HG02588 (cell line): ENCODE data around the gene HSPB7.
"Not testable (repeated sequence)": the region's sequence is repeated elsewhere in the genome, so short reads cannot be mapped to it uniquely, and the experiment has no call there.

Experiments used
- ATAC-seq: cut with Tn5 transposase; IDR thresholded peaks from one replicate; pipeline ENCODE4 v1.9.1; 2021; ENCODE audit warnings: mild to moderate bottlenecking, moderate library complexity; ENCODE audit not compliant: unreplicated experiment

HSPB7 gene

DNA sequence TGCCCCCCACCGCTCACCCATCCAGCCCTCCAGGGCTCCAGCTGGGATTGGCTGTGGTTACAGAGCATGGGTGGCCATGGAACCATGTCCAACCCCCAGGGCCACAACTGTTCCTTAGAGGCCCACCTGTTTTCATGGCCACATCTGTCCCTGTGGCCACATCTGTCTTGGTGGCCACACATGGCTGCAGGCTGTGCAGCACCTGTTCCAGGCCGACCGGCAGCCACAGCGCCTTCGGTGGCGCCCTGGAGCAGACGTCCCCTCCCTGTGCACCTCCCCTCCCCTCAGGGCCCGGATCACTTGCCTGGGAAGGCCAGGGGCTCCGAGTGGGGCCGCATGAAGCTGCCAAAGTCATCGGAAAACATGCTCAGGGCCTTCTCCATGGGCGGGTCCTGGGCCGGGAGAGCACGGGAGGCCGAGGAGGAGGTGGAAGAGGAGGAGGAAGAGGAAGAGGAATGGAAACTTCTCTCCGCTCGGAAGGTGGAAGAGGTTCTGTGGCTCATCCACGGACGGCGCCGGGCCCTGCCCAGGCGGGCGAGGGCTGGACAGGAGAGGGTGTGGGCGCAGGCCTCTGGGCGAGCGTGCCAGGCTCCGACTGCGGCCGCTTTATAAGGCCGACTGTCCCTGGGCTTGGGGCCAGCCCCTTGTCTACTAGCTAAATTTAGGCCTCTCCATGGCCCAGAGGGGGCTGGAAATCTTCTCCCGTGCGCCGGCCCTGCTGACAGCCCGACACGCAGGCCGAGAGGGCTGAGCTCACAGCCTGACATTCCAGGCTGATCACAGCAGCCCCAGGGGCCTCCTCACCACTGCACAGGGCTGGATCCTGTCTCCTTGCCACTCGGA lies at the start of gene HSPB7:
TSS of gene HSPB7 (minus strand) at position 583 of the 843 bp plus-strand sequence. CDS start at position 503, 80 bp downstream.
- ATAC-seq, result no peak

DNA sequence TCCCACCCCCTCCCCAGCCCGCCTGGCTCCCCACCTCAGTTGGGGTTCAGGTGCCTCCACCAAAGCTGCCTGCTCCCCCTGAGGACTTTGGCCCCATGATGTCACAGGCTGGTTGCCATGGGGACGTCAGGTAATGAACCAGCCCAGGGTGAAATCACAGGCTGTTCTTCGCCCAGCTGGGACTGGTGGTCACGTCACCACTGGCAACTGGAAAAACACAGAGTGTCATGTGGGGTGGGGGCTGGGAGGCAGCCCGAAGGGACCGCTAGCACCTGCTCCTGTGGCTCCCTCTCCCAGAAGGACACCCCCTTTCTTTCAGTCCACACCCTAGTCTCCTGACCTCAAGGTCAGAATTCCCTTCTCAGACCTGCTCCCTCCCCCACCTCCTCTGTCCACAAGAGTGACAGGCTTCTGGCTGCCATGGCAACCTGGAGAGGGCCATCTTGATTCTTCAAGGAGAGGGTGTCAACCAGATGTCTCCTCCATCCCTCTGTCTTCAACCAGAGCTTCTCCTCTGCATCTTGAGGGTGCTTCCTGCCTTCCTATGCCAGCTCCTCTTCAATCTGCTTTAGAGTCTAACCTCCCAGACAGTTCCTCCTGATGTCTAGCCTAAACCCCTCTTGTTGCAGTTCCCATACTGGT lies 49.4 kb upstream of the HSPB7 start:
- ATAC-seq, result no peak

DNA sequence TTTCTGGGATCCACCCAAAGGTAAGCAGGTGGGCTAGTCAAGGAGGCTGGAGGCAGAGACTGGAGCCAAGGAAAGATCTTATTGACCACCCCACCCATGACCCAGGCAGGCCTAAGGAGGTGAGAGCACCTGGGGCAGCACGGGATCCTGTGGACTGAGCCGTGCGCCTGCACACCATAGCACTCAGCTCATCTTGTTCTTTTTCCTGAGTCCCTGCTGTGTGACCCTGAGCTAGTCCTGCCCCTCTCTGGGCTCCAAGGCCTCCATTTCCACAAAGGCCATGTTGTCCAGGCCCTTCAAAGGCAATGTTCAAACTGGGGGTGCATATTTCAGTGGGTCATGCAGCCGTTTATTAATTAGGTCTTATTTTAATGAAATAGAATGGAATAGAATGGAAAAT lies 48.4 kb upstream of the HSPB7 start:
- ATAC-seq, result no peak

DNA sequence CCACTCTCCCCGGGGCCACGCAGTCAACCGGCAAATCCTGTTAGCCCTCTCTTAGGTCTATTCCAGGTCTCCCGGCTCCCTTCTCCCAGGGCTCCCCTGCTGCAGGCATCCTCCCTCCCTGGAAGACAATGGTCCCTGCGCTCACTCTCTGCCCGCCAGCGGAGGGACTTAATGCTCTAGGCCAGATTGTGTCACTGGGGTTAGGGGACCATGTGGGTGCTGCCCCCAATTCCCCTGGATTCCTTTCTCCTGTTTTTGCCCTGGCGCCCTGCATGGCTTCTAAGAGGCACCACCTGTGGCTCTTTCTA lies 47.4 kb upstream of the HSPB7 start:
- ATAC-seq, result no peak

DNA sequence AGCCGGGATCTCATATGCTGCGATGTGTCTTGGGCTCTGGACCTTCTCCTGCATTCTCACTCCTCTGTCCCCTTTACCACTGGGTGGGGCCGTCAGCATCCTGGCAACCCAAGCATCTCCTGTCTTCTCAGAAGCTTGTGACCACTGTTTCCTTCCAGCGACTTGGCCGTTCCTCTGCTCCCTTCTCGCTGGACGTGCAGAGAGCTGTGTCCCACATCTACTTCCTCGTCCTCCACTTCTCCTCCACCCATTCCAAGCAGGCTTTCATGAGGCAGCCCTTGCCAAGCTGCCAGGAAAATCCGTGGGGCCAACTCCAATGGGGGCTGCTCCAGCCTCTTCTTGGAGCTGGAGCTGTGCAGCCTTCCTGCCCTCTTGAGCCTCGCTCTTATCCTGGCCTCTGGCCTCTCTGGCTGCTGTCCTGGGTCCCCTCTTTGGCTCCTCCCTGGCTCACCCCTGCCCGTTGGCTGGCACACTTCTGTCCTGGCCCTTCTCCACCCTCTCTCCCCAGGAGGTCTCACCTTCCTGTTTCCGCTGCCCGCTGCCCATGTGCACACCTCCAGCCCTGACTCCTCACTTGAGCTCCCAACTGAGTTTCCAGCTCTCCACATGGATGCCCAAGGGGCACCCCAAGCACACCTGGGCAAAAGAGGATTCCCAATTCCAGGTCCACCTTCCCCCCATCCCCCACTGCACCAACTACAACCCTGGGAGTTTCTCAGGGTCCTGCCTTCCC lies 46.9 kb upstream of the HSPB7 start:
- ATAC-seq, result no peak

DNA sequence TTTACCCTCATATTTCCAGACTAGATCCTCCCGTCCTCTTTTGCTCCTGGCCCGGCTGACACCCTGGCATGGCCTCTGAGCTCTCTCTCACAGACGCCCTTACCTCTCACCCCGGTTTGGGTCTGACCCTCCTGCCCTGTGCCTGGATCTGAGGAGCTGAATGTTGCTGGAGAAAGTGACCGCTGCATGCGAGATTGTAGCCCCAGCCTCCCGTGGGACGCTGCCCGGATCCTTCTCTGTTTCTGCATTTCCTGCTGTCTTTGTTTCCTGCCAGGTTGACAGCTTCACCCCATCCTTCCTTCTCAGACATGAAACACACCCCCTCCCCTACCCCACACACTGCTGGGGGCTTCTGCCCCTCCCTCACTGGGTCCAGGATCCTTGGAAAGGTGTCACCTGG lies 46.1 kb upstream of the HSPB7 start:
- no peak for ATAC-seq

DNA sequence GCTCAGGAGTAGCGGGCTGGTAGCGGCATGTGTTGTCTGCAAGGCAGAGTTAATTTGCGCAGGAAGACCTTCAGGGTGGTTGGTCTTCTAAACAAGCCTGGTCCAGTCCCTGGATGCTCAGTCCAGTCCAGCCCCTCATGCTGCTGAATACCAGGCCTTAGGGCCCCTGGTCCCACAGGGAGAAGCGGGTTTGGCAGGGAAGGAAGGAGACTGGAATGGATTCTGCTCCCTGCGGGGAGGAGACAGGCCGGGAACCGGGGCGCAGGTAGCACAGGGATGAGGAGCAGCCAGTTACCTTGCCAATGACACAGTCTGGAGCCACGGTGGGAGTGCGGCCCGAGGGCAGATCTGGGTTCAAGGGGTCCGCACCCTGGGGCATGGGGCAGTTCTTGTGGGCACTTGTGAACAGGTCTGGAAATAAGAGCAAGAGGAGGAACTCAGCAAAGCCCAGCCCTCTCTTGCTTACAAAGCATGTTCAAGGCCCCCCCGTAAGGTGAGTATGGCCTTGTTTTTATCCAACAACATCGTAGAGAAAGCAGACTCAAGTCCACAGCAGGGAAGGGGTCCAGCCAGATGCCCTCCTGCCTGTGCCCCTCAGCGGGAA lies 45.5 kb upstream of the HSPB7 start:
- ATAC-seq, result no peak

DNA sequence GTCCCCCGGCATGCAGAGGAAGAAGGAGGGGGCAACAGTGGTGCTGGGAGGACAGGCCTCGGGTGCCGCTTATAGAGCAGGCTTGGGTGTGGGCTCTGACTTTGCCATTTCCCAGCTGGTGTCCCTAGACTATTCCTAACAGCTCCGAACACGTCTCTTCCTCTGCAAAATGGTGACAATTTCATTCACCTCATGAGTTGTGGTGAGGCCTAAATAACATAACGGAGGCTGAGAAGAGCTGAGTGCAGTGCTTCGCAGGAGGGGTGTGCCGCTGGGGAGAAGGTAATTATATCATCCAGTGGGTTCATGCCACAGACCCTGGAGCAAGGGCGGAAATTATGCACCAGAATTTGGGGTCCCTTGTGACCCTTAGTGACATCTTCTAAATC lies 44.8 kb upstream of the HSPB7 start:
- not testable (repeated sequence) for ATAC-seq

DNA sequence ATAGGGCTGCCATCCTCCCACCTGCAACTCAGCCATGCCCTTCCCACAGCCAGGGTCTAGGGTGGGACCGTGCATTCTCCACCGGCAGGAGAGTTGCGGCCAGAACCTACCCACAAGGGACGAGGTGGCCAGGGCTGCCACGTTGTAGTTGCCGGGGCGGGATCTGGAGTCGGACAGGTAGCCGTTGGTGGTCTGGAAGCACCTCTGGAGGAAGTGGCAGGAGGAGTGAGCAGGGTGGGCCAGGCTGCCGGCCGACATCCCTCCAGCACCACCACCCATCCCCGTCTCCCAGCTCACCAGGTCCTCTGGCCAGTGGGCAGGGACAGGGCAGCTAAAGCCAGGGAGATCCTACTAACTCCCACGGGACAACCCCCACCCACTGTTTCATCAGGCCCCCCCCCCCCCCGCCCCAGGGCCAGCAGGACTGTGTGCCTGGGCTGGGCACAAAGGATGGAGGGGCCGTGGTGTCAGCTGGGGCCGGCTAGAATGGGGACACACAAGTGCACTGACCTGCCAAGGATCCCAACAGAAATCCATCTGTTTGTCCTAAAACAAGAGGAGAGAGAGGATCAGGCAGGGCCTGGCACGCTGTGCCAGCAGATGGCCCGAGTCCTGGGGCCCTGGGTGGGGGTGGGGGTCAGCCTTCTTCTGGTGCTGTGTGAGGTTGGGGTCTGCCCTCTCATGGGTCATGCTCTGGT lies 44.3 kb upstream of the HSPB7 start:
- ATAC-seq, result not testable (repeated sequence)

DNA sequence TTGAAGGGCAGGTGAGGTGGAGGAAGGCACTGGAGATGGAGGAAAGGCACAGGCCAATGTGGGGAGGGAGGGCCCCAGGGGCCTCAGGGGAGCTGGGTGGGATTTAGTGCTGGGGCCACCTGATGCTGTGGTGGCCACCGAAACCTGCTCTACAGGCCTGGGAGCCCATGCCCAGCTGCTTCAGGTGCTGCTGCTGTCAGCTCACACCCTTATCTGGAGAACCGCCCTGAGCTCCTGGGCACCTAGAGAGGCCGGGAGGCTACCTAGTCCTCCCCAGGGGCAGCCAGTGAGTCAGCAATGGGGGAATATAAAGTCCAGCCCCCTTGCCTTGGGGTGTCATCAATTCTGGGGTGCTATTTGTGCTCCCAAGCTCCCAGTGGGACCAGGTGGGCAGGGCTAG lies 43.4 kb upstream of the HSPB7 start:
- ATAC-seq, result no peak

DNA sequence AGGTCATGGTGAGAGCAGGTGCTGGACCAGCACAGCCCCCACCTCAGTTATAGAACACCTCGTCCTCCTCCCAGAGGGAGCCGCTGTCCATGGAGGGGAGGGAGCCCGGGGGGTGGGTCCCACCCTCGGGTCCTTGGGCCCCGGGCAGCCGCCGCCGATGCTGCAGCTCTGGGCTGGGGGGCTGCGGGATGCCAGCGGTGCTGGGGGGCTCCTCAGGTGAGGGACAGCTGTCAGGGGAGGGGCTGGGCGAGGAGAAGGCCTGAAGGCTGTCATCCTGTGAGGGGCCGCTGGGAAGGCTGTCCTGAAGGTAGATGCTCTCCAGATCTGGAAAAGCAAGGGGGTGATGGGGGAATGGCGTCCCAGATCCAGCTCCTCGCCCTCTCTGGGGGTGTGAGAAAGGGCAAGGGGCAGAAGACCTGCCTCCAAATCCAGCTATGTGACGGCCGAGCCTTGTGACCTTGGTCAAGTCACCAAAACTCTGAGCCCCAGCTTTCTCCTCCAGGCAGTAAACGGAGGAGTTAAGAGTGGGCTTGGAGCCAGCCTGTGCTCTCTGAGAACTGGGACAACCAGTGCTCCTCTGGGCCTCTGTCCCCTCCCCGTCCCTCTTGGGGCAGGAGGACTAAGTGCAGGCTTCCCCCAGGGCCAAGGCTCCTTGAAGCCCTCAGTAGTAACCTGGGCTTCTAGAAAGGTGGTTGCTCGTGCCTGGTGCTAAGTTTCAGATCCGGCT lies 40.7 kb upstream of the HSPB7 start:
- not testable (repeated sequence) for ATAC-seq

DNA sequence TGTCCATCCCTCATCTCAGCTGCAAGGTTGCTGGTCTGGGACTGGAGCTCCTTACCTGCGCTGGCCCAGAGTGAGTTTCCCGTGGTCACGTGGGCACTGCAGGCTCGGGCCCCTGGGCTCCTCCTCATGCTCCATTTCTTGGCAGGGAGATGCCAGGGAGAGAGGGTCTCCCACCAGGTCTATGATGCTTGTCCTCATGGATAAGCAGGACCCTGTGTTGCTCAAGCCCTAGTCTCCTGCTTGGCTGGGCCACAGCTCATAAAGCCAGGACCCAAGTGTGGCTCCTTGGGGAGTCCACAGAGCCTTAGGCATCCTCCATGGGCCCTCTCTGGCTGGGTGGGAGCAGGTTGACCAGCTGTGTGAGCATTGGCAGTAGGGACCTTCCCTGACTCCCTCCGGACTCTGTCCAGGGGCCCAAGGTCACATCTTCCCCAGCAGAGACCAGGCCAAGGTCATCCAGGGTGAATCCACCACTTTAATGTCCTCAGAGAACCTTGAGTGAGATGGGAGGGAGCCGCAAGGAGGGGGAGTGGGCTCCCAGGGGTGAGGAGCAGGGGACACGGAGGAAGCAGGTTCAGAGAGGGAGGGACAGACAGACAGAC lies 39.6 kb upstream of the HSPB7 start:
- not testable (repeated sequence) for ATAC-seq

DNA sequence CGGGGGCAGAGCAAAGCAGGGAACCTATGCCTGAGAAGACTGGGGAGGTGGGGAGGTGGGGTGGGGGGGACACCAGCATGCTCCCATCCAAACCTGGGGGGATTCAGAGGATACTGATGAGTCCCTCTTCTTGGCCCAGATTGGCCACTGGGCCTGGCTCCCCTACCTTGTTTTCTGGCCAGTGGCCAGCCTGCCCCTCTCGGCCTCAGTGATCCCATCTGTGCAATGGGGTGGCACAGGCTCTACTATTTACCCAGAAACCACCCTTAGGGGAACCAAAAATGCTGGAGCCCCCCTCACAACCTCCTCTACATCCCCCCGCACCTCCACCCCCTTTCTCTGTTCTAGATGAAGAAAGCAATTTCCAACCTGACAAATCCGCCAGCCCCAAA lies 38.7 kb upstream of the HSPB7 start:
- ATAC-seq, result not testable (repeated sequence)

DNA sequence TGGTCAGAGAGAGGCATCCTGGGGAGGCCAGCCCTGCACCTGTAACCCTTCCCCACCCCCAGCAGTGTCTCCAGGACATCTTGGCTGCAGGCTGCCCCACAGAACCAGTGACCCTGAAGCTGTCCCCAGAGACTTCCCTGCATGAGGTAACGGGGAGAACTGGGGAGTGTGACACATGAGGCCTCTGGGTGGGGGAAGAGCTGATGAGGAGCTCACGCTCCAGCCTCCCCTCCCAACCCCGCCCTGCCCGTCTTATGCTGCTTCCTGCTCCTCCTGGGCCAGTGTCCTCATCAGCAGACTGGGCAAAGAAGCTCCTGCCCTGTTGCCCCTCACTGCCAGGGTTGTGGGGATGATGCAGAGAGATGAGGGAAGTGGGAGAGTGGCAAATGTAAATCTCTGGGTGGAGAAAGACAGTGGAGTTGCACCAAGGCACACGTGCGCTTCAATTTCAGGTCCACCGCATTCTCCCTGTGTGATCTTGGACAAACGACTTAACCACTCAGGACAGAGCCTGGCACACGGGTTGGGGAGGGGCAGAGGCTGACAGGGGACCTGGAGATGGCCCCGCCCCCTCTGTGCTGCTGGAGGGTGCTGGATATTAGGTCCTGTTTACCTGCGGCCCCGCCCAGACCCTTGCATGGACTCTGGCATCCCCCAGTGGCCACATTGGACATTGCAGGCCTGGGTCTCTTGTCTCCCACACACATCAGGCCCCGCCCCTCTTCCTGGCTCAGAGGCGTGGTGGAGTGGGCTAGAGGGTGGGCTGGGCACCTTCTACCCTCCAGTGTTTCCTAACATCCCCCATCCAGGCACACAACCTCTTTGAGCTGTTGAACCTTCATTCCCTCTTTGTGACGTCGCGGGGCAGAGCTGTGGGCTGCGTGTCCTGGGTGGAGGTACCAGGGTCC lies 38.0 kb upstream of the HSPB7 start:
- ATAC-seq, result peak; percentile 45

DNA sequence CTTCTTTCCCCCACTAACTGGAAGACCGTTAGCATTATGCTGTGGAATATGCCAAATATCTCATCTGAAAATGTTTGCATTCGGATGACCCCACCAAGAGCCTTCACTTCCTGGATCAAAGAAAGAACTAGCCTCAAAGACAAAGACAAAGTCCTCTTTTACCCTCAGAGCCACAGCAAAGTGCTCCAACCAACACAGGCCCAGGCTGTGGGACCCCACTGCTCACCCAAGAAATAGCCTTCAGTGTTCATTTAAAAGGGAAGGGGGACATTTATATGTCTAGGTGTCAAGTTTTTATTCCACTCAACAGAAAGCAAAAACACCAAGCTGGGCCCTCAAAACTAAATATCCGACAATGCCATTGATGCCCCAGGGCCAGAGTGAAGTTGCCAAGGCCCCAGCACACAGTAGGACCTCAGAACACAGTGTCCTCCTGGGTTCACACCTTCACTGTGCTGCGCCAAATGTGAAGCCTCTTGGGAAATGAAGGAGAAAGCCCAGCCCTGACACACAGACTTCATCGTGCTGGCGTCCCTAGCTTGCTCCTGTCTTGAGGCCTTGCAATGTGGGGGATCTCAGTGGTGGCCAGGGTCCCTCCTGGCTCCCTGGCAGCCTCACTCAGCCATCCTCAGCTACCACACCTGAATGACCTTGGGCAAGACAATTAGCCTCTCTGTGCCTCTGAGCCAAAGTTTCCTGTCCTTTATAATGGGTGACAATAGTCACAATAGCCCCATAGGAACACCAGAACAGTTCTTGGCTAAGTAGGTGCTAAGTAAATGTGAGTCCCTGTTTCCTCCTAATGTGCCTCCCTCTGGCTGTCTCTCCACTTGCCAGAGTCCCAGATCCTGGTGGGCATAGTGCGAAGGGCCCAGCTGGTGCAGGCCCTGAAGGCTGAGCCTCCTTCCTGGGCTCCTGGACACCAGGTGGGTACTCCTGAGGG lies 37.0 kb upstream of the HSPB7 start:
- no peak for ATAC-seq

DNA sequence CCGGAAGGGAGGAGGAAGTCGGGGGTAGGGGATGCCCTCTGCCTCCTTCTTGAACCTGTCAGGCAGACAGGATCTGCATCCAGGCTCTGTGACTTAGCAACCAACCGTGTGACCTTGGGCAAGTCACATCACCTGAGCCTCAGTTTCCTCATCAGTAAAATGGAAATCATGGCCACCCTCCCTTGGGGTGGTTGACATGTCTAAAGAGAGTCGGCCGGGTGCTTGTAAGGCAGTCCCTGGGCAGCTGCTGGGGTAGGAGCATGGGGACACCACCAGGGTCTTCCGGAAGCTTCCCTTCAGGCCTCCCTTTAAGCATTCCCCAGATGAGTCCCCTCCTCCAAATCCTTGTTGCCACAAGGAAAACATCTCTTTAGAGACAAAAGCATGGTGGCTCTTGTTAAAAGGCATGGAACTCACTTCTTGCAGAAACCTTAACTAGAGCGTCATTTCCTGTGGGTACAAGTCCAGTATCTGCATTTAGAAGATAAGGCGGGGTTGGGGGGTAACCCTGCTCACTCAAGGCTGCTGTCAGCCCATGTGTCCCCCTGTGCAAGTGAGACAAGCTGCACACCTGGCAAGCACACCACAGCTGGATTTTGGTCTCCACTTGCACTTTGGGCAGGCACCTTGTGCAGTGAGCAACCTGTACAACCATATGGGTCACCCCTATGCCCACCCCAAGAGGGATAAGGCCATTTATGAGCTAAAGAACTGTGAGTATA lies 36.1 kb upstream of the HSPB7 start:
- no peak for ATAC-seq

DNA sequence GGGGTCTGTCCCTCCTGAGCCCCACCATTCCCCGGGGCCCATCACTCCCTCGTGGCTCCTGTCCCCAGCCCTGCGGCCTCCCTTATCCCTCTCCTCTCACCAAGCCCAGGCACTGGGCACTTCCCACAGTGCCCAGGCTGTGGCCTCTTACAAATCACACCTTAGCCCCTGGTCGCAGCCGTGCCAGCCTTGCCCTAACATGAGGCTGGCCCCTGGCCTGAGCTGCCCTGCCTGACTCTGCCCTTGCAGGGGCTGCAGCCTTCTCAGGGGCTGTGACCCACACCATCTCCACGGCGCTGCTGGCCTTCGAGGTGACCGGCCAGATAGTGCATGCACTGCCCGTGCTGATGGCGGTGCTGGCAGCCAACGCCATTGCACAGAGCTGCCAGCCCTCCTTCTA lies 34.1 kb upstream of the HSPB7 start:
- ATAC-seq, result not testable (repeated sequence)
